GM12872 (cell line): ENCODE results near the gene NUMB.

Experiments
- CTCF ChIP-seq: IDR thresholded peaks from 3 replicates; pipeline ENCODE4 v1.5.1; 2011; ENCODE audit warnings: low read depth, mild to moderate bottlenecking, low read length, moderate library complexity; ENCODE audit not compliant: insufficient read depth

Gene NUMB

GRCh38 chr14:73255005-73255400 is 203.3 kb downstream of the NUMB start:
- no peak for TF ChIP-seq CTCF

GRCh38 chr14:73254247-73255004 is 203.9 kb downstream of the NUMB start:
- no peak for TF ChIP-seq CTCF

- TF ChIP-seq CTCF, result no peak
Measured at GRCh38 chr14:73253721-73254120, 204.6 kb downstream of the NUMB start.

DNA sequence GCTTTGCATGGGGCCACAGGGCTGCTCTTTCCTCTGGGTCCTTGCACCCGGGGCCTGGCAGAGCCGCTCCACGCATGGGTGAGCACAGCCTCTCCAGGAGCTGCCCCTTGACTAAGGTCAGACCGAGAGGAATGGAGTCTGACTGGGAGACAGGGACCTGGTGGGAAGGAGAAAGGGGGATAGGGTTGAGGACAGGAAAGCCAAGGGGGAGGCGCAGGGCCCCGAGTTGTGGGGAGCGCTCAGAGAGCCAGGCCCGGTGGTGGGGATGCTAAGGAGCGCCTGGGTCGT is 205.1 kb downstream of the NUMB start:
- no peak for TF ChIP-seq CTCF

DNA sequence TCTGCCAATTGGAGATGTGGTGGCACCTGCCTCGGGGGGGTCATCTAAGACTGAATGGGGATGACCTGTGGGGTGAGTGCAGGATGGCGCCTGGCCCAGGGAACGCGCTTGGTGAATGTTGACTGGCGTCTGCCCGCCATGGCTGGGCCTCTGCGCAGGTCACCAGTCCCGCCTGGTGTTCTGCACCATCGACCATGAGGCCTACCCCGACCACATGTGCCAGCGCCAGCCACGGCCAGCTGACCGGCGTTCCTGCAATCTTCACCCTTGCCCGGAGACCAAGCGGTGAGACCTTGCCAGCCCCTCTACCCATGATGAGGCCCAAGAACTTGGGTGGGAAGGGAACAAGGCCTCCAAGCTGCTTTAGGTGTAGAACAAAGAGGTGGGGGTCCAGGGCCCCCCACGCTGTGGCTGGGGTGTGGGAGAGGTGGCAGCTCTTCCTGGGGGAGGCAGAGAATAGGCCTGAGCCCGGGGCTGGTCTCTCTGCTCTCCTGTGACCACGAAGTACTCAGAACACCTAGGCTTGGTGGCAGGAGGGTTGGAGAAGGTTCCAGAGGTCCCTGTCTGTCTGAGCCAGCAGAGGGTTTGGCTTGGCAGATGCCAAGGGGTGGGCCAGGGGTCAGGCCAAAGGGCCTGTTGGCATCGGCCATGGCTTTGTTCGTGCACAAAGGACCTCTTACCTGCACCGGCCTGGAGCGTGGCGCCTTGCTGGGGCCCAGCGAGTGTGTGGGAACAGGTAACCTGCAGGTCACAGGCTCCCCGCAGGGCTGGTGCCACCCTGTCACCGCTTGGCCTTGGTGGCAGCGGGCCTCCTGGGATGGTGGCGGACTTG is 205.6 kb downstream of the NUMB start:
- no peak for TF ChIP-seq CTCF

DNA sequence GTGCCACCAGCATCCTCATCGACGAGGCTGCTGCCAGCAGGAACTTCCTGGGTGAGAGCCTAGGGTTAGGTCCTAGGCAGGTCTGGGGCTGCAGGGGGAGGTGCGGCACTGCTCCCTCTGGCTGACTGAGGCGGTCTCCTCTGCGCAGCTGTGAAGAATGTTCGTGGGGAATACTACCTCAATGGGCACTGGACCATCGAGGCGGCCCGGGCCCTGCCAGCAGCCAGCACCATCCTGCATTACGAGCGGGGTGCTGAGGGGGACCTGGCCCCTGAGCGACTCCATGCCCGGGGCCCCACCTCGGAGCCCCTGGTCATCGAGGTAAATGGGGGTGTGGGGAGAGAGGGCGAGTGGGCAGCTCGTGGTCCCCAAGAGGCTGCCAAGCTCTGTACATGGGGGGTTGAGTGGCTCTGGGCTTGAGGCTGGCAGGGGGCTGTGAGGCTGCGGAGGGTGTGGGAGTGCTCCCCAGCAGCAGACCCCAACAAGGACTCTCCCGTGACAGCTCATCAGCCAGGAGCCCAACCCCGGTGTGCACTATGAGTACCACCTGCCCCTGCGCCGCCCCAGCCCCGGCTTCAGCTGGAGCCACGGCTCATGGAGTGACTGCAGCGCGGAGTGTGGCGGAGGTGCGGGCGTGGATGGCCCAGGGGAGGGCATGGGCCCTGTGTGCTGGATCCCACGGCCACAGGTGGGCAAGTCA is 206.7 kb downstream of the NUMB start:
- TF ChIP-seq CTCF, result no peak

- TF ChIP-seq CTCF, result no peak
Measured at GRCh38 chr14:73250781-73251500, 207.4 kb downstream of the NUMB start.
